Stimulated activated naive B cell treated with anti-CD40 and anti-IgM and Interleukin-4, amounts not matched to agents 10 μg/mL and 1 μg/mL and 100 μg/mL, for 72 hours (primary cell): Measurements from ENCODE around the gene KAZN.

Experiments
- ATAC-seq, 2 donors: fragments of 150-1000 bp; cut with Tn5 transposase; replicated peaks; 2 replicates each; pipeline ENCODE4 v1.10.0; 2021; ENCODE audit warnings: moderate library complexity in 1 of 2
- DNase-seq: peaks from one replicate; pipeline ENCODE4 v3.0.0; 2021
- H3K27ac Mint-ChIP-seq: one replicate; pipeline ENCODE4 v1.8.0; 2022; ENCODE audit warnings: mild to moderate bottlenecking, mixed read lengths
- H3K27me3 Mint-ChIP-seq, 2 donors: one replicate each; pipeline ENCODE4 v1.8.0; 2022; ENCODE audit warnings: mixed read lengths in 2 of 2
- H3K36me3 Mint-ChIP-seq, 2 donors: one replicate each; pipeline ENCODE4 v1.8.0; 2022; ENCODE audit warnings: mixed read lengths in 2 of 2, mild to moderate bottlenecking in 1 of 2
- H3K4me1 Mint-ChIP-seq, 2 donors: one replicate each; pipeline ENCODE4 v1.8.0; 2022; ENCODE audit warnings: mixed read lengths in 2 of 2, mild to moderate bottlenecking in 1 of 2
- H3K4me3 Mint-ChIP-seq, 2 donors: one replicate each; pipeline ENCODE4 v1.8.0; 2022; ENCODE audit warnings: mild to moderate bottlenecking in 2 of 2, mixed read lengths in 2 of 2, moderate library complexity in 1 of 2
- H3K9me3 Mint-ChIP-seq, 2 donors: one replicate each; pipeline ENCODE4 v1.8.0; 2022; ENCODE audit warnings: mixed read lengths in 2 of 2, mild to moderate bottlenecking in 1 of 2

Gene KAZN

DNA sequence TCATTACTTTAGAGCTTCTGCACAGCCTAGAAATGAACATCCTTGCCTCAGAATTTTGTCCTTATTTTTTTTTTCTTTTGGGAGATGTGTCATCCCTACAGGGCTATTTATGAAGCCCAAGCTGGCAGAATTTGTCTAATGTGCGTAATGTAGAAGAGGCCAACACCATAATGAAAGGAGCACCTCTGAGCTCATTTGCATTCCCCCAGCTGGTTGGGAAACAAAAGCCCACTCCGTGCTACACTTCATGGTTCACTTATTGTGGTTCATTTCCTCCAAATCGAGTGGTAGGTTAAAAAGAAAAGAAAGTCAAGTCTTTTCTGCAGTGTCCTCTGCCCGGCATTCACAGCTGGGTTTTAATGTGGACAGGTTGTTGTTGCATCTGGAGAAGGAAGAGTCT lies 73.5 kb downstream of the KAZN start:
- no peaks in the 10 kb centered on the region for H3K36me3 Mint-ChIP-seq
- DNase-seq = no peak
- no peak overlapping the region for H3K27ac Mint-ChIP-seq
- H3K4me3 Mint-ChIP-seq = no peak overlapping the region
- peaks cover 13 to 40% of the 10 kb centered on the region in 2 donors for H3K4me1 Mint-ChIP-seq
- H3K27me3 Mint-ChIP-seq = peaks cover 13 to 23% of the 10 kb centered on the region in 2 donors
- peaks cover 5 to 6% of the 10 kb centered on the region in 2 donors for H3K9me3 Mint-ChIP-seq
- ATAC-seq = peak; percentile 81 to 85

DNA sequence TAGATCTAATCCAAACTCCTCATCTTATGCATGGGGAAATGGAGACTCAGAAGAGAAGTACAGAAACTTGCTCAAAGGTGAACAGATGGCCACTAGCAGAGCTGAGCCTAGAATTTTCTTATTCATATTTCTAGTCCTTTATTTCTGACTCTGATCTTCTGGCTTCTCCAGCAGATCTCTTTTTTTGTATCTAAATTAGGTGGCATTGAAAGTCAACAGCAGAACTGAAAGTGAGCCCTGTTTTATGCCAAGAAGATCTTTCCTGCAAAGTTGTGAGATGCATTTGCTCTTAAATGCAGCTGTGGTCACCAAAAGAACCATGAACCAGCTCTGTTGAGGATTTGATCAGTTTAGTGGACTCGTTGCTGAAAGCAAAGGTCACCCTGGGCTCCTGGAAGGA lies 75.5 kb downstream of the KAZN start:
- Mint-ChIP-seq H3K4me1 (peaks cover 13 to 40% of the 10 kb centered on the region in 2 donors), H3K27me3 (peaks cover 13 to 23% of the 10 kb centered on the region in 2 donors), H3K27ac (no peak overlapping the region), H3K4me3 (no peak overlapping the region), H3K9me3 (peaks cover 5 to 6% of the 10 kb centered on the region in 2 donors), H3K36me3 (no peaks in the 10 kb centered on the region)
- ATAC-seq = peak; percentile 57 to 68
- no peak for DNase-seq

DNA sequence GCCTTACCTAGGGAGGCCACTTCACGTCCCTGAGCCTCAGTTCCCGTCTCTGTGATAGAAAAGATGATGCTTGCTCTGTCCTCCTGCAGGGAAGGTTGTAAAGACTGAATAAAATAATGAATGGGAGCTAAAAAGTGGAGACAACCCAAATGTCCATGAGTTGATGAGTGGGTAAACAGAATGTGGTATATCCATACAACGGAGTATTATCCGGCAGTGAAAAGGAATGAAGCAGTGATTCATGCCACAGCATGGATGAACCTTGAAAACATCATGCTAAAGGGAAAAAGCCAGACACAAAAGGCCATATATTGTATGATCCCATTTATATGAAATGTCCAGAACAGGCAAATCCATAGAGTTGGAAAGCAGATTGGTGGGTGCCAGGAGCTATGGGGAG lies 77.9 kb downstream of the KAZN start:
- Mint-ChIP-seq H3K9me3 (peaks cover 5 to 6% of the 10 kb centered on the region in 2 donors), H3K27ac (no peak overlapping the region), H3K27me3 (peaks cover 6 to 18% of the 10 kb centered on the region in 2 donors), H3K4me3 (no peak overlapping the region), H3K36me3 (no peaks in the 10 kb centered on the region), H3K4me1 (peaks cover 13 to 36% of the 10 kb centered on the region in 2 donors)
- ATAC-seq (no peak), DNase-seq (no peak)

DNA sequence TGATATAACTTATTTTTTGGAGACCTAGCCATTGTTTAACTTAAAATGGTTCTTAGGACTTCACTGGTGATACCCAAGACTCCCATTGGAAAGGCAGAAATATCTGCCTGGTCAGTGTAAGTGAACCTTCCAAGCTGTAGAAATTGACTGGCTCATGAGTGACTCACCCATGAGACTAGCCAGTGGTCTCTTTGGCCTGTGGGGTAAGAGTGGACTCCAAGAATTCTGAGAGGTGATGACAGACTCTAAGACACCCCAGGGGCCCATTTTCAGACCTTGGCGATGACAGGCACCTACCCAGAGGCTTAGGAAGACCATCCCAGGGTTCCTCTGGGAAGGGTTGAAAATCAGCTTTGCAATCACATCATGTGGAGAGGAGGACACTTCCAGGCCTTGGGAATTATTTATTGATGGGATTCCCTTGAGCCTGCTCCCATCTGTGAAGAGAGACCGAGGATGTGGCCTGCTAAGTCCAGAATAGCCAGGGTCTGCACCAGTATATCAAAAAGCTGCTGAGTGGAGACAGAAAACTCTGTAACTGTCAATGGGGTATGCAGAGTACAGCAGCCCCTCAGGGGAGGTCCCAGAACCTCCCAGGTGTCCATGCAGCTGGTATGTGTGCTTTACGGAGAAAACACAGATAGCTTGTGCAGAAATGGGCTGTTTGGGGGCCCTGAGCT lies 78.9 kb downstream of the KAZN start:
- Mint-ChIP-seq H3K27ac (no peak overlapping the region), H3K4me1 (peaks cover 9 to 28% of the 10 kb centered on the region in 2 donors), H3K27me3 (peaks cover 6 to 18% of the 10 kb centered on the region in 2 donors), H3K36me3 (no peaks in the 10 kb centered on the region), H3K4me3 (no peak overlapping the region), H3K9me3 (peaks cover 5 to 6% of the 10 kb centered on the region in 2 donors)
- DNase-seq (no peak), ATAC-seq (no peak)

DNA sequence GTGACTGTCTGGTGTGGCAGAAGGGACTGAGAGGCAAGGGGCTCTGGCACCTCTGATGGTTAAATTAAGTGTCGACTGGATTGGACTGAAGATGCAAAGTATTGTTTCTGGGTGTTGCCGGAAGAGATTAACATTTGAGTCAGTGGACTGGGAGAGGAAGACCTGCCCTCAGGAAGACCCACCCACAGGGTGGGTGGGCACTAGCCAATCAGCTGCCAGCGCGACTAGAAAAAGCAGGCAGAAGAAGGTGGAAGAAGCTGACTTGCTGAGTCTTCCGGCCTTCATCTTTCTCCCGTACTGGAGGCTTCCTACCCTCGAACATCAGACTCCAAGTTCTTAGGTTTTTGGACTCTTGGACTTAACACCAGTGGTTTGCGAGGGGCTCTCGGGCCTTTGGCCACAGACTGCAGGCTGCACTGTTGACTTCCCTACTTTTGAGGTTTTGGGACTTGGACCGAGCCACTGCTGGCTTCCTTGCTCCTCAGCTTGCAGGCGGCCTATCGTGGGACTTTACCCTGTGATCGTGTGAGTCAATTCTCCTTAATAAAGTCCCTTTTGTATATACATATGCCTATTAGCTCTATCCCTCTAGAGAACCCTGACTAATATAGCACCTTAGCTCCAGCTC lies 79.6 kb downstream of the KAZN start:
- Mint-ChIP-seq H3K36me3 (no peaks in the 10 kb centered on the region), H3K9me3 (peaks cover 5 to 6% of the 10 kb centered on the region in 2 donors), H3K4me1 (peaks cover 7 to 22% of the 10 kb centered on the region in 2 donors), H3K27me3 (peaks cover 6 to 18% of the 10 kb centered on the region in 2 donors), H3K27ac (no peak overlapping the region), H3K4me3 (no peak overlapping the region)
- no peak for DNase-seq
- no peak for ATAC-seq

DNA sequence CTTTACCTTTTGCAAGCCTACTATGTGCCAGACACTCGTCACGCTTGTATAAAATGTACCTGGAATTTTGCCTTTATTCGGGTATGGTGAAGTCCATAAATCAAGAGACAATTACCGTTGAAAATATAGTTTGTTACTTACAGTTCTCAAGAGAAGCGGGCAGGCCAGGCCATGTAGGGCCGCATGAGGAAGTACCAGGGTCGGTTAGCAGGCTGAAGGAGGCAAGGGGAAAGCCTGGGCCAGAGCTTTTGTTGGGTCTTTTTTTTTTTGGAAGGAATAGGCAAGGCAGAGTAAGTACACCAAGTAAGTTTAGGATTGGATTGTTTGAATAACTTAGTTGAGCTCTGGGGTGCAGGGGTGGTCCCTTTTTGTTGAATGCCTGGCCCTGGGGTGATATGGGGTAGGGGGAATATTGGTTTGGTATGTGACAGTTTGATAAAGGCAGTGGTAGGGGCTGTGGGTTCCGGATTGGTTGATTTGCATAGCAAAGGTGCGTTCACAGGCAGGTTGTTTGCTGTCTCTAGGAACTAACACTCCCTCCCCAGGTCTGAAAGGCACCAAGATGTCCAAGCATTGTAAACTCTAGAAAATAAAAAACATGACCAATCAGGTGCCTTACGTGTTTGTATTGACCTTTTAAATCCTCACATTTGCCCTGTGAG lies 80.7 kb downstream of the KAZN start:
- DNase-seq (no peak), ATAC-seq (no peak)
- H3K9me3 Mint-ChIP-seq = peaks cover 5 to 6% of the 10 kb centered on the region in 2 donors
- no peak overlapping the region for H3K4me3 Mint-ChIP-seq
- H3K27ac Mint-ChIP-seq = no peak overlapping the region
- peaks cover 2 to 16% of the 10 kb centered on the region in 2 donors for H3K4me1 Mint-ChIP-seq
- peaks cover 6 to 18% of the 10 kb centered on the region in 2 donors for H3K27me3 Mint-ChIP-seq
- no peaks in the 10 kb centered on the region for H3K36me3 Mint-ChIP-seq

DNA sequence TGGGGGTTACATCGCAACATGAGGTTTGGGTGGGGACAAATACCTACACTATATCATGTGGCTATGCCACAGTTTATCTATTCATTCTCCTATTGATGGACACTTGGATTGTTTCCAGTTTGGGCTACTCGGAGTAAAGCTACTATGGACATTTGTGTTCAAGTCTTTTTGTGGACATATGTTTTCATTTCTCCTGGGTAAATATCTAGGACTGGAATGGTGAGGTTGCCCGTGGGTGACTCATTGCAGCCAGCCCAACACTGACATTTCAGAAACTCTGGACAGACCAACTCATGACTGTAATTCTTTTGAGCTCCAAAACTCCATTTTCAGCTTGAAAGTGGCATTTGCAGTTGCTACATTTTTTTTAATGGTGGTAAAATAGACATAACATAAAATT lies 82.7 kb downstream of the KAZN start:
- ATAC-seq (no peak), DNase-seq (no peak)
- no peak overlapping the region for H3K4me3 Mint-ChIP-seq
- H3K4me1 Mint-ChIP-seq = no peaks in the 10 kb centered on the region
- no peak overlapping the region for H3K27ac Mint-ChIP-seq
- peaks cover 11 to 13% of the 10 kb centered on the region in 2 donors for H3K9me3 Mint-ChIP-seq
- peaks cover 4 to 5% of the 10 kb centered on the region in 2 donors for H3K27me3 Mint-ChIP-seq
- H3K36me3 Mint-ChIP-seq = no peaks in the 10 kb centered on the region

DNA sequence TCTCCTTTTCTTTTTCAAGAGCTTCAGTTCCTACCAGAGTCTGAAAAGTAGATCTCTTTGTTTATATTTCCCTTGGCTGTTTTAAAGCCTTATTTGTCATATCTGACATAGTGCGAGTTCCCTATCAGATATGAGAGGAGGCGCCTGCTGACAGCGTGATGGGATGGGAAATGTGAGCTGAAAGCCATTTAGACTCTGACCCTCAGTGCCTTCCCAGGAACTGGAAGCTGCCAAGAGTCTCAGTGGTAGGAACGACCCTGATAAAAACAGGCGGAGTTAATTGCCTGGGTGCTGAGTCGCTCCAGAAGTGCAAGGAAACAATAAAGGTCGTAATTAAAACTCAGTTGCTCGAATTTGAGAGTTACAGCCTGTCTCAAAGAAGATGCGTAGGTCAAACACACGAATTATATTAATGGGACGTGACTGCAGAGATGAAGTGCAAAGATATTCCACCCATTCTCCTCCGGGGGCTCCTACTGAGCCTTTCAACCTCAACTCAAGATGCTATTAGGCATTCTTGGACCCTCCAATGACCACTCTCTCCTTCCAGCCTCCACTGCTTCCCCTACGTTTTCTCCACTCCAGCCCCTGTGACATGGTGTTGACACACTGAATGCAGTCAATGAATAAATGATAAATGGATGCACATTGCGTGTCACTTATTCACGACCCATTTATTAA lies 84.6 kb downstream of the KAZN start:
- Mint-ChIP-seq H3K9me3 (peaks cover 6 to 8% of the 10 kb centered on the region in 2 donors), H3K27me3 (peaks cover 0 to 6% of the 10 kb centered on the region in 2 donors), H3K4me3 (no peak overlapping the region), H3K27ac (no peak overlapping the region), H3K36me3 (no peaks in the 10 kb centered on the region), H3K4me1 (no peaks in the 10 kb centered on the region)
- no peak for ATAC-seq
- DNase-seq = no peak

DNA sequence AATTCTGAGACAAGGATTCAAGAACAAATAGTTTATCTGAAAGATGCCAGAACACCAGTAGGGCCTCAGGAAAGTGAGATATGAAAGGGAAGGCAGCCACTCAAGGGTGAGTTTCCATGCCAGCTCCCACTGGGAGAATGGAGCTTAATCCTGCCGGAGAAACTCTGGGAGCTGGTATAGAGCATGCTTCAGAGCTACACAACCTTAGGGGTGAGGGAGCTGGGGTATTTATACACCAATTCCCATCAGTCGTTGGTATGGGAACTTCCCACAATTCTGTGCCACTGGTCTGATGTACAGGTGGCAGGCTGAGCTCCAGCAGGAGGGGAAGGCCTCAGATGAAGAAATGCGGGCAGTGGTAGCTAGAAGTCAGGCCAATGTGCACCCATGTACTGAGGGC lies 86.6 kb downstream of the KAZN start:
- peaks cover 0 to 6% of the 10 kb centered on the region in 2 donors for H3K27me3 Mint-ChIP-seq
- H3K4me3 Mint-ChIP-seq = no peak overlapping the region
- no peaks in the 10 kb centered on the region for H3K4me1 Mint-ChIP-seq
- peaks cover 6 to 8% of the 10 kb centered on the region in 2 donors for H3K9me3 Mint-ChIP-seq
- no peaks in the 10 kb centered on the region for H3K36me3 Mint-ChIP-seq
- DNase-seq = no peak
- no peak for ATAC-seq
- no peak overlapping the region for H3K27ac Mint-ChIP-seq

DNA sequence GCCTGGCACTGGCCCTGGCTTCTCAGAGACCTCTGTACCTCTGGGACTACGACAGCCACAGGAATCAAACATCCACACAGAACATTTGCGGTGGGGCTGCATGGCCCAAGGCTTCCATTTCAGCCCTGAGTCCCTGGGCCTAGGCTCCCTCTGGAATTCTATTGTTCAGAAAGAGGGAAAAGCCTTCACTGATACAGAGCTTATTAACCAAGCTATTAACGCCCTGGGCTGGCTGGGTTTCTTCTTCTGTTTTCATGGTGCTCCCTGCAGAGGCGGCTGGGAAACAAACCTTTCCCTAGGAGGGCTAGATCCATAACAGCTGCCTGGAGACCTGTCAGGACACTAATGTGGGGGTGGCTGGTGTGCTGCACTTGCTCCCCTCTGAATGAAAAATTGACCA lies 88.2 kb downstream of the KAZN start:
- H3K27ac Mint-ChIP-seq = no peak overlapping the region
- no peak for ATAC-seq
- H3K4me1 Mint-ChIP-seq = no peaks in the 10 kb centered on the region
- no peak overlapping the region for H3K4me3 Mint-ChIP-seq
- DNase-seq = no peak
- no peaks in the 10 kb centered on the region for H3K36me3 Mint-ChIP-seq
- peaks cover 0 to 6% of the 10 kb centered on the region in 2 donors for H3K27me3 Mint-ChIP-seq
- peaks cover 6 to 8% of the 10 kb centered on the region in 2 donors for H3K9me3 Mint-ChIP-seq

DNA sequence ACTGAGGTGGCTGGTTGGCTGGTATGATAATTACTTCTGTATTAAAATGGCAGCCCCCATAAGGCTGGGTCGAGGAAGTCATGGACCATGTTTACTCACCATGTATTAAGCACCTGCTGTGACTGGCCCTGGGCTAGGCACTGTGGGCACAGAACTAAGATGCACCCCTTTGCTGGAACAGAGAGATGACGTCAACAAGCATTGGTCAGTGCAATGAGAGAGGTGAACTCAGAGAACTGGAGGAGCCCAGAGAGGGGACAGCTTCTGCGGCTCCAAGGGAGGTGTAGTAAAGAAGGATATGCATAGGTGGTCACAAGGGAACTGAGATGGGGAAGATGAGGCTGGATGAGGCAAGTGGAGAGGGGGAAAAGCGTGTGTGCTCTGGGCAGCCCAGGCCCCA lies 88.7 kb downstream of the KAZN start:
- ATAC-seq = no peak
- no peaks in the 10 kb centered on the region for H3K36me3 Mint-ChIP-seq
- no peak for DNase-seq
- peaks cover 6 to 8% of the 10 kb centered on the region in 2 donors for H3K9me3 Mint-ChIP-seq
- peaks cover under 1 to 7% of the 10 kb centered on the region in 2 donors for H3K27me3 Mint-ChIP-seq
- no peaks in the 10 kb centered on the region for H3K4me1 Mint-ChIP-seq
- no peak overlapping the region for H3K27ac Mint-ChIP-seq
- no peak overlapping the region for H3K4me3 Mint-ChIP-seq

DNA sequence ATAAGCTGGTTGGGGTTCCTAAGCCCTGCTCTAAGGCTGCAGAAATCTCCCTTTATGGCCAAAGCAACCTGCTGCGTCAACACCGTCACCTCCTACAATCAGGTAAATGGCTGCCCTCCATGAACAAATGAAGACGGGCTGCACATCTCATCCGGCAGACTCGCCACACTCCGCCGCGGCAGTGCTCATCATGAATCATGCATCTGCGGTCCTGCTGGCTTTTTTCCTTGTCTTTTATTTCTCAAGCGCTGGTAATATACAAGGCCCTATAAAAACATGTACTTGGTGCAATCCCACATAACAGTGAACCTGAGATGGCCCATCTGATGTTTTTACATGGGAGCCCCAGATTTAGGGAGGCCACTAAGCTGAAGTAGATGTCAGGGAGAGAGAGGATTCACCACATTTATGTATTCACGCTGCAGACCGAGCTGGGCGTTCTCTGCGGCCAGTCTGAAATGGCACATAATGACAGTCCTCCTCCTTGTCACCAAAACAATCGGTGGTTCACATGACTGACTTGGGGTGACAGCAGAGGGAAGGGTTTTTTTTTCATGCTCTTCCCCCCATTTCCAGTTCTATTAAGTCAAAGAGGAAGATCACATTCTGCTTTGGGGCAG lies 91.6 kb downstream of the KAZN start:
- Mint-ChIP-seq H3K36me3 (no peaks in the 10 kb centered on the region), H3K27me3 (peaks cover 4 to 13% of the 10 kb centered on the region in 2 donors), H3K4me3 (no peak overlapping the region), H3K9me3 (peaks cover 0 to 2% of the 10 kb centered on the region in 2 donors), H3K4me1 (no peaks in the 10 kb centered on the region), H3K27ac (no peak overlapping the region)
- DNase-seq (no peak), ATAC-seq (no peak)

DNA sequence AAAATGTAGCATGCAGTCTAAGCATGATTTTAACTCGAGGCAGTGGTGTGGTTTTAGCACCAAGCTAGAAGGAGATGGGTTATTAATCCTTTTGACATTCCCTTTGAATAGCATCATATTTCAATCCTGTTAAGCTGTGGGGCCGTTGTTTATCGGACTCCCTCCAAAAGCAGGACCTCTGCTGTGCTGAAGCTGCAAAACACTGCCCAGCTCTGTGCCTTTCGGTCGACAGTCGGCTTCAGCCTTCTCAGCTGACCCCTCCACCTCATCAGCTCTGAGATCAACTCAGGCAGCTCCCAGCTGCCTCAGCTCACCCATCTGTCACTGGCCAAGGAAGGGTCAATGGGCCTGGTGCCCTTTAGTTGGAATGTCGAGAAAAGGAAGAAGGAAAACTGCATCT lies 95.5 kb downstream of the KAZN start:
- H3K27me3 Mint-ChIP-seq = peaks cover 16 to 20% of the 10 kb centered on the region in 2 donors
- no peaks in the 10 kb centered on the region for H3K36me3 Mint-ChIP-seq
- no peaks in the 10 kb centered on the region for H3K4me1 Mint-ChIP-seq
- H3K4me3 Mint-ChIP-seq = no peak overlapping the region
- ATAC-seq (no peak), DNase-seq (no peak)
- no peaks in the 10 kb centered on the region for H3K9me3 Mint-ChIP-seq
- H3K27ac Mint-ChIP-seq = no peak overlapping the region

DNA sequence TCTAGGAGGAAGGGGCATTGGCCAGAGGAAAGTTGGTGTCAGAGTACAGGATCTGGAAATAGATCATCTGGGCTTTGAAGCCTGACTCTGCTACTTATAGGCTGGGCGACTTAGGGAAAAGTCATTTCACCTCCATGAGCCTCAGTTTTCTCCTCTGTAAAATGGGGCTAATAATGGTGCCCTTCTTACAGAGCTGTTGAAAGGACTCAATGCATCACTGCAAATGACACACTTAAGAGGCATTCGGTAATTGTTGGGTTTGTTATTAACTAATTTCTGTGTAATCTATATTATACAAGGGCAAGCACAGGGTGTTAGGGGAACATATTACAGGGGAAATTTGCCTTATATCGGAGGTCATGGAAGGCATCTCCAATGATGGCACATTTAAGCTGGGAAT lies 96.1 kb downstream of the KAZN start:
- Mint-ChIP-seq H3K9me3 (no peaks in the 10 kb centered on the region), H3K36me3 (no peaks in the 10 kb centered on the region), H3K27me3 (peaks cover 16 to 20% of the 10 kb centered on the region in 2 donors), H3K27ac (no peak overlapping the region), H3K4me1 (no peaks in the 10 kb centered on the region), H3K4me3 (no peak overlapping the region)
- no peak for ATAC-seq
- DNase-seq = no peak
